HepG2 (cell line): ENCODE results near the gene ZNF213. TPM values are rescaled to one million over a fixed set of nuclear protein-coding genes. Genes with fewer than 3 reads are reported as not detected.

Experiments
- CTCF ChIP-seq: sonication (generic); formaldehyde crosslinking; IDR thresholded peaks from 2 replicates; pipeline ENCODE4 v1.5.0; 2020; ENCODE audit warnings: mild to moderate bottlenecking, missing genetic modification reagents, moderate library complexity
- GABPA ChIP-seq, 2 experiments: IDR thresholded peaks; 2 replicates each; pipeline ENCODE4 v1.6.1; 2011 to 2016; ENCODE audit warnings: low read depth in 2 of 2, low read length in 1 of 2, missing biosample characterization in 1 of 2, missing genetic modification characterization in 1 of 2
- HNF4G ChIP-seq, 2 experiments: sonication (generic) in 1 of 2; formaldehyde crosslinking in 1 of 2; IDR thresholded peaks; 2 replicates each; pipeline versions ENCODE4 v1.4.0 to v1.6.1; 2011 to 2020; ENCODE audit warnings: borderline replicate concordance in 2 of 2, low read depth in 2 of 2, mild to moderate bottlenecking in 2 of 2, low read length in 1 of 2, missing genetic modification reagents in 1 of 2, moderate library complexity in 1 of 2
- MTERF4 ChIP-seq: sonication (generic); formaldehyde crosslinking; IDR thresholded peaks from 2 replicates; pipeline ENCODE4 v1.8.0; 2023; ENCODE audit warnings: mild to moderate bottlenecking, missing genetic modification reagents
- PATZ1 ChIP-seq: sonication (generic); formaldehyde crosslinking; IDR thresholded peaks from 2 replicates; pipeline ENCODE4 v1.4.0; 2020; ENCODE audit warnings: missing genetic modification reagents
- POGZ ChIP-seq: sonication (generic); formaldehyde crosslinking; IDR thresholded peaks from 2 replicates; pipeline ENCODE4 v1.4.0; 2020; ENCODE audit warnings: mild to moderate bottlenecking, missing genetic modification reagents
- RXRB ChIP-seq: IDR thresholded peaks from 2 replicates; pipeline ENCODE4 v1.6.1; 2016; ENCODE audit warnings: borderline replicate concordance, missing genetic modification reagents, missing compliant biosample characterization
- SOX5 ChIP-seq: IDR thresholded peaks from 2 replicates; pipeline ENCODE4 v1.6.1; 2016; ENCODE audit warnings: borderline replicate concordance
- TEAD3 ChIP-seq: optimal IDR thresholded peaks from 2 replicates; pipeline ENCODE3; 2016; ENCODE audit warnings: borderline replicate concordance
- XRCC5 ChIP-seq: fragments of 200-400 bp; formaldehyde crosslinking; optimal IDR thresholded peaks from 2 replicates; pipeline ENCODE3; 2017; ENCODE audit warnings: mild to moderate bottlenecking, low read length
- ZBTB7B ChIP-seq: sonication (generic); formaldehyde crosslinking; IDR thresholded peaks from 2 replicates; pipeline ENCODE4 v1.4.0; 2020; ENCODE audit warnings: missing genetic modification reagents
- ZNF225 ChIP-seq: sonication (generic); formaldehyde crosslinking; IDR thresholded peaks from 2 replicates; pipeline ENCODE4 v1.4.0; 2020; ENCODE audit warnings: mild to moderate bottlenecking, missing genetic modification reagents
- ZNF234 ChIP-seq: sonication (generic); formaldehyde crosslinking; conservative IDR thresholded peaks from 2 replicates; pipeline ENCODE4 v1.5.1; 2020; ENCODE audit warnings: mild to moderate bottlenecking, missing genetic modification reagents
- ZNF605 ChIP-seq: sonication (generic); formaldehyde crosslinking; IDR thresholded peaks from 2 replicates; pipeline ENCODE4 v1.8.0; 2022; ENCODE audit warnings: mild to moderate bottlenecking, missing genetic modification reagents
- ZNF710 ChIP-seq: sonication (generic); formaldehyde crosslinking; IDR thresholded peaks from 2 replicates; pipeline ENCODE4 v1.5.0; 2020; ENCODE audit warnings: mild to moderate bottlenecking, missing genetic modification reagents, borderline replicate concordance
- polyA plus RNA-seq, 8 experiments: library from polyadenylated mRNA; depleted of rRNA in 3 of 8; stranded (reverse) in 7 of 8; unstranded in 1 of 8; fragments of >200 nt; fragmentation: Illumina TruSeq in 4 of 8; extraction: Trizol in 4 of 8; gene quantifications; 2 replicates each; pipeline versions ENCODE4 v1.2.1 to v1.2.3, GENCODE V29; 2011 to 2016; ENCODE audit warnings: low read depth in 4 of 8, missing spikeins in 1 of 8, mixed read lengths in 1 of 8; ENCODE audit not compliant: insufficient read depth in 1 of 8
- total RNA-seq, 5 experiments: library from RNA; depleted of rRNA; stranded (reverse); fragments of >200 nt; fragmentation: Illumina TruSeq; extraction: Trizol; gene quantifications; 2 replicates each; pipeline ENCODE4 v1.2.3, GENCODE V29; 2016; ENCODE audit warnings: low read depth in 1 of 5
- TF ChIP-seq, protein P1 (sequence below): sonication (generic); formaldehyde crosslinking; IDR thresholded peaks from 2 replicates; pipeline ENCODE4 v1.4.0; 2020; ENCODE audit warnings: low read depth, mild to moderate bottlenecking, missing genetic modification reagents

ZNF213 gene
- total and polyA plus RNA-seq, 2 of the 13 experiments (the other 11 are each of a cell fraction or from before 2014, with no cell fraction given): 0.59 to 0.97 TPM

DNA sequence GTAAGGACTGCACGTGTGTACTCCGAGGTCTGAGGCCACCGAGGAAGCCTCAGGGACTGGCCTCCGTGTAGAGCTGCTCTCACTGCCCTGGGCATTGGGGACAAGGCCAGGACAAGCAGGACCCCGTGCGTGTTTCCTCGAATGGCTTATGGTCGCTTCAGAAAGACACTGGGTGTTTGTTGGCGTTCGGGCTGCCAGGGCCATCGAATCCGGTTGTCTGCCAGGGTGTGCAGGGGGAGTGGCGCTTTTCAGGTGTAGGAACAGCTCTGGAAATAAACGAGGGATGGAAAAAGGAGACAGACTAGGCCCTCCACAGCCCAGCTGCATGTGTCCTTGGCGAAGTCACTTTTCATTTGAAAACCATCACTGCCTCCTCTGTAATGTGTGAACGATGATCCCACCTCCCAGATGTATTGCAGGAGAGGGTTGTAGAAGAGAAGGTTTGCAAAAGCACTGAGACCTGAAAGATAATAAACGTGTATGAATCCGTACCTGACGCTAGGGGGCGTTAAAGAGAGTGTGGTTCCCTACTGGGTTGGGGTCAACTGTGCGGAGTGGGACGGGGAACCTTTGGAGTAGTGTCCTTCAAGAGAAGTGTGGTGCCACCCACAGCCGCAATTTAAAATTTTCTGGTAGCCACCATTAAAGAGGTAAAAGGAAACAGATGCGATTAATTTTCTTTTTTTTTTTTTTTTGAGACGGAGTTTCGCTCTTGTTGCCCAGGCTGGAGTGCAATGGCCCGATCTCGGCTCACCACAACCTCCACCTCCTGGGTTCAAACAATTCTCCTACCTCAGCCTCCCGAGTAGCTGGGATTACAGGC, 33.6 kb upstream of the ZNF213 start (continued):
- TF ChIP-seq PATZ1 (CRISPR knock-in tag) (0 out of 2 replicates have a peak, but pooled peaks have one; percentile 13), ZNF605 (CRISPR knock-in tag) (0 out of 2 replicates have a peak, but pooled peaks have one; percentile 28), ZNF234 (CRISPR knock-in tag) (no peak), RXRB (CRISPR knock-in tag) (0 out of 2 replicates have a peak, but pooled peaks have one; percentile 7), ZNF225 (CRISPR knock-in tag) (peak; percentile 35; the same call in 1 of the 2 replicates), GABPA (IDR thresholded peaks at IDR 0.05; ENCODE audit: low read depth, low read length) (no peak), GABPA (CRISPR knock-in tag; IDR thresholded peaks at IDR 0.05; ENCODE audit: low read depth) (peak; percentile 9; the same call in 1 of the 2 replicates), ZBTB7B (CRISPR knock-in tag) (0 out of 2 replicates have a peak, but pooled peaks have one; percentile 20), POGZ (CRISPR knock-in tag) (peak; percentile 29; the same call in 1 of the 2 replicates), CTCF (CRISPR knock-in tag) (peak; percentile 77), SOX5 (CRISPR knock-in tag) (no peak), TEAD3 (CRISPR knock-in tag) (peak; percentile 31), MTERF4 (CRISPR knock-in tag) (0 out of 2 replicates have a peak, but pooled peaks have one; percentile 63), ZNF710 (CRISPR knock-in tag) (0 out of 2 replicates have a peak, but pooled peaks have one; percentile 23), HNF4G (IDR thresholded peaks at IDR 0.05; ENCODE audit: borderline replicate concordance, low read depth, low read length) (no peak), HNF4G (CRISPR knock-in tag; IDR thresholded peaks at IDR 0.05; ENCODE audit: borderline replicate concordance, low read depth) (0 out of 2 replicates have a peak, but pooled peaks have one; percentile 46), XRCC5 (peak; percentile 53)
- TF ChIP-seq, protein P1, sequence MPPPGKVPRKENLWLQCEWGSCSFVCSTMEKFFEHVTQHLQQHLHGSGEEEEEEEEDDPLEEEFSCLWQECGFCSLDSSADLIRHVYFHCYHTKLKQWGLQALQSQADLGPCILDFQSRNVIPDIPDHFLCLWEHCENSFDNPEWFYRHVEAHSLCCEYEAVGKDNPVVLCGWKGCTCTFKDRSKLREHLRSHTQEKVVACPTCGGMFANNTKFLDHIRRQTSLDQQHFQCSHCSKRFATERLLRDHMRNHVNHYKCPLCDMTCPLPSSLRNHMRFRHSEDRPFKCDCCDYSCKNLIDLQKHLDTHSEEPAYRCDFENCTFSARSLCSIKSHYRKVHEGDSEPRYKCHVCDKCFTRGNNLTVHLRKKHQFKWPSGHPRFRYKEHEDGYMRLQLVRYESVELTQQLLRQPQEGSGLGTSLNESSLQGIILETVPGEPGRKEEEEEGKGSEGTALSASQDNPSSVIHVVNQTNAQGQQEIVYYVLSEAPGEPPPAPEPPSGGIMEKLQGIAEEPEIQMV (CRISPR knock-in tag): 0 out of 2 replicates have a peak, but pooled peaks have one; percentile 43
